KMS-11 (cell line): ENCODE data around the gene SPRR2E.

ENCODE experiments used
- H2AFZ ChIP-seq: fragments of 200-600 bp; sonication (generic); 2 replicates; pipeline ENCODE4 v1.6.1; 2016; ENCODE audit warnings: antibody characterized with exemption, mixed run types, low read depth
- H3K27ac ChIP-seq: fragments of 200-600 bp; sonication (generic); 2 replicates; pipeline ENCODE4 v1.6.1; 2016; ENCODE audit warnings: mild to moderate bottlenecking, mixed run types
- H3K27me3 ChIP-seq: fragments of 200-600 bp; sonication (generic); 2 replicates; pipeline ENCODE4 v1.6.1; 2017; ENCODE audit warnings: mild to moderate bottlenecking, low read depth, mixed run types, moderate library complexity; ENCODE audit not compliant: insufficient read depth
- H3K36me3 ChIP-seq: fragments of 200-600 bp; sonication (generic); 2 replicates; pipeline ENCODE4 v1.6.1; 2017; ENCODE audit warnings: mild to moderate bottlenecking, mixed run types; ENCODE audit not compliant: insufficient read depth
- H3K4me1 ChIP-seq: fragments of 200-600 bp; sonication (generic); 2 replicates; pipeline ENCODE4 v1.6.1; 2016; ENCODE audit warnings: mild to moderate bottlenecking, low read depth, mixed run types; ENCODE audit not compliant: poor library complexity, severe bottlenecking
- H3K4me2 ChIP-seq: fragments of 200-600 bp; sonication (generic); 2 replicates; pipeline ENCODE4 v1.7.0; 2016; ENCODE audit warnings: mild to moderate bottlenecking, mixed run types
- H3K4me3 ChIP-seq: fragments of 200-600 bp; sonication (generic); IDR thresholded peaks from 2 replicates; pipeline ENCODE4 v1.6.1; 2017; ENCODE audit warnings: low read depth, low read length, mixed read lengths; ENCODE audit not compliant: insufficient read depth
- H3K79me2 ChIP-seq: fragments of 200-600 bp; sonication (generic); 2 replicates; pipeline ENCODE4 v1.6.1; 2016; ENCODE audit warnings: low read depth, mixed run types; ENCODE audit not compliant: insufficient read depth
- H3K9ac ChIP-seq: fragments of 200-600 bp; sonication (generic); 2 replicates; pipeline ENCODE4 v1.6.1; 2016; ENCODE audit warnings: mild to moderate bottlenecking, mixed run types
- H4K20me1 ChIP-seq: fragments of 200-600 bp; sonication (generic); 2 replicates; pipeline ENCODE4 v1.6.1; 2016; ENCODE audit warnings: mild to moderate bottlenecking, mixed run types; ENCODE audit not compliant: insufficient read depth
- TF ChIP-seq, protein P1 (sequence below): fragments of 200-600 bp; sonication (generic); conservative IDR thresholded peaks from 2 replicates; pipeline ENCODE4 v1.6.1; 2017; ENCODE audit warnings: low read depth, mild to moderate bottlenecking, antibody characterized with exemption, low read length, moderate library complexity, mixed read lengths

Gene SPRR2E

DNA sequence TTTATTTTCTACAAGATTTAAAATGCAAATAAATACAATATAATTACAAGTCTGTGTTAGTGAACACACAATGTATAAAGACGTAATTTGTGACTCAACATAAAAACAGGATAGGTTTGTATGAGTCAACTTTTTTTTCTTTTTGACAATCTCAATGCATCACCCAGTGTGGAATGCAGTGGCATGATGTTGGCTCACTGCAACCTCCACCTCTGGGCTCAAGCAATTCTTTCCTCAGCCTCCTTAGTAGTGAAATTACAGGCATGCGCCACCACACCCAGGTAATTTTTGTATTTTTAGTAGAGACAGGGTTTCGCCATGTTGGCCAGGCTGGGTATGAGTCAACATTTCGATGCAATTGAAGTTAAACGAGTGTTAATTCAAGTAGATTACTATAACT lies 5.9 kb upstream of the SPRR2E start:
- Histone ChIP-seq H3K36me3 (no peaks in the 10 kb centered on the region), H3K4me3 (no peak overlapping the region), H3K79me2 (no peaks in the 10 kb centered on the region), H3K9ac (no peak overlapping the region), H4K20me1 (no peaks in the 10 kb centered on the region), H3K4me1 (no peaks in the 10 kb centered on the region), H2AFZ (no peak overlapping the region), H3K4me2 (no peak overlapping the region), H3K27me3 (no peaks in the 10 kb centered on the region), H3K27ac (no peak overlapping the region)
- TF ChIP-seq, protein P1, sequence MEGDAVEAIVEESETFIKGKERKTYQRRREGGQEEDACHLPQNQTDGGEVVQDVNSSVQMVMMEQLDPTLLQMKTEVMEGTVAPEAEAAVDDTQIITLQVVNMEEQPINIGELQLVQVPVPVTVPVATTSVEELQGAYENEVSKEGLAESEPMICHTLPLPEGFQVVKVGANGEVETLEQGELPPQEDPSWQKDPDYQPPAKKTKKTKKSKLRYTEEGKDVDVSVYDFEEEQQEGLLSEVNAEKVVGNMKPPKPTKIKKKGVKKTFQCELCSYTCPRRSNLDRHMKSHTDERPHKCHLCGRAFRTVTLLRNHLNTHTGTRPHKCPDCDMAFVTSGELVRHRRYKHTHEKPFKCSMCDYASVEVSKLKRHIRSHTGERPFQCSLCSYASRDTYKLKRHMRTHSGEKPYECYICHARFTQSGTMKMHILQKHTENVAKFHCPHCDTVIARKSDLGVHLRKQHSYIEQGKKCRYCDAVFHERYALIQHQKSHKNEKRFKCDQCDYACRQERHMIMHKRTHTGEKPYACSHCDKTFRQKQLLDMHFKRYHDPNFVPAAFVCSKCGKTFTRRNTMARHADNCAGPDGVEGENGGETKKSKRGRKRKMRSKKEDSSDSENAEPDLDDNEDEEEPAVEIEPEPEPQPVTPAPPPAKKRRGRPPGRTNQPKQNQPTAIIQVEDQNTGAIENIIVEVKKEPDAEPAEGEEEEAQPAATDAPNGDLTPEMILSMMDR, result no peak

DNA sequence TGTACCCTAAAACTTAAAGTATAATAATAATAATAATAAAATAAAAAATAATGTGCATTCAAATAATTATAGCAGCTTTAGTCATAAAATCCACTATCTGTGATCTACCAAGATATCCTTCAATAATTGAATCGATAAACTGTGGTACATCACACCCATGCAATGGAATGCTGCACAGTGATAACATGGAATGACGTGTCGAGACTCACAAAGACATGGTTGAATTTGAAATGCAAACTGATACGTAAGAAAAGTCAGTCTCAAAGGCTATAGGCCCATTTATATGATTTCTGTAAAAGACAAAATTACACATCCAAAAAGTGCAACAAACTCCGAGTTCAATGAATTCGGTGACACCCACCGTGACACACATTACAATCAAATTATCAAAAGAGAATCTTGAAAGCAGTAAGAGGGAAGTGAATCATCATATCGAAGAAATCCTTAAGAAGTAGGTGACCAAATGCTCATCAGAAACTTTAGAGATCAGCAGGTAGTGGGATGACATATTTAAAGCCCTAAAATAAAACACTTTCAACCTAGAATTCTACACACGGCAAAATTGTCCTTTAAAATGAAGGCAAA lies 5.2 kb upstream of the SPRR2E start:
- Histone ChIP-seq H3K4me1 (no peaks in the 10 kb centered on the region), H4K20me1 (no peaks in the 10 kb centered on the region)

DNA sequence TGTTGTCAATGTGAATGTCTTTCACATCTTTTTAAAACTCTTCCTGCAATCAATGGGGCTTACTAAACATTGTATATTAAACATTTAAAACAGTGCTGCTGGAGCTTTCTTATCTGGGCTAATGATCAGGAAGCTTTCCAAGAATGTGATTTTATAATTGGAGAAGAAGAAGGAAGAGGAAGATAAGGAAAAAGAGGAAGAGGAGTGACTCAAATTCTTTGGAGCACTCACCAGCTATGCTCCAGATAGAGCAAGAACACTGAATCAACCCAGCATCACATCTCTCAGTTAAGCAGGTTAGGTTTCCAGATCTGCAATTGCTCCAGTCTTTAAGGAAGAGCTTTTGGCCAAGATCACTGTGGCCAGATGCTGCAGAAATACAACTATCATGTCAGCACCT lies 1.4 kb upstream of the SPRR2E start:
- no peaks in the 10 kb centered on the region for H3K4me1 ChIP-seq
- H3K79me2 ChIP-seq, result no peaks in the 10 kb centered on the region

More for the DNA sequence above, 5.2 kb upstream of the SPRR2E start:
- no peak overlapping the region for H2AFZ ChIP-seq
- H3K9ac ChIP-seq, result no peak overlapping the region
- no peak overlapping the region for H3K27ac ChIP-seq
- no peak overlapping the region for H3K4me3 ChIP-seq
- no peaks in the 10 kb centered on the region for H3K79me2 ChIP-seq
- H3K4me2 ChIP-seq, result no peak overlapping the region
- H3K27me3 ChIP-seq, result no peaks in the 10 kb centered on the region
- TF ChIP-seq, protein P1, result no peak
- no peaks in the 10 kb centered on the region for H3K36me3 ChIP-seq

DNA sequence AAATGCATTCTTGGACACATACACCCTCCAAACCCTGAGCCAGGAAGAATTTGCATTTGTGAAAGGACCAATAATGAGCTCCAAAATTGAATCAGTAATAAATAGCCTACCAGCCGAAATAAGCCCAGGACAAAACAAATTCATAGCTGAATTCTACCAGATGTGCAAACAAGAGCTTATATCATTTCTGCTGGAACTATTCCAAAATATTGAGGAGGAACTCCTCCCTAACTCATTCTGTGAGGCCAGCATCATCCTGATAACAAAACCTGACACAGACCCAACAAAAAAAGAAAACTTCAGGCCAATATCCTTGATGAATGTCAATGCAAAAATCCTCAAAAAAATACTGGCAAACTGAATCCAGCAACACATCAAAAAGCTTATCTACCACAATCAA lies 6.7 kb downstream of the SPRR2E start:
- Histone ChIP-seq H3K4me1 (no peaks in the 10 kb centered on the region), H3K4me3 (no peak overlapping the region), H2AFZ (no peak overlapping the region)

More for the DNA sequence above, 1.4 kb upstream of the SPRR2E start:
- no peak overlapping the region for H2AFZ ChIP-seq
- TF ChIP-seq, protein P1, result no peak
- H3K9ac ChIP-seq, result no peak overlapping the region
- H3K27me3 ChIP-seq, result no peaks in the 10 kb centered on the region
- no peaks in the 10 kb centered on the region for H3K36me3 ChIP-seq
- no peak overlapping the region for H3K4me3 ChIP-seq
- no peak overlapping the region for H3K4me2 ChIP-seq
- no peak overlapping the region for H3K27ac ChIP-seq
- no peaks in the 10 kb centered on the region for H4K20me1 ChIP-seq

More for the DNA sequence above, 6.7 kb downstream of the SPRR2E start:
- Histone ChIP-seq H3K36me3 (no peaks in the 10 kb centered on the region), H4K20me1 (no peaks in the 10 kb centered on the region), H3K4me2 (no peak overlapping the region), H3K27me3 (no peaks in the 10 kb centered on the region), H3K9ac (no peak overlapping the region), H3K79me2 (no peaks in the 10 kb centered on the region), H3K27ac (no peak overlapping the region)
- TF ChIP-seq, protein P1, result no peak
